Measurements from ENCODE around the gene GRIN2A.

The GRIN2A gene

GRCh38 chr16:10083301-10083700 lies 98.9 kb downstream of the GRIN2A start:
- DNase-seq, result no peak

- DNase-seq, result no peak
Observed at GRCh38 chr16:10081201-10081940, 100.9 kb downstream of the GRIN2A start.

- no peak for DNase-seq
Observed at GRCh38 chr16:10080051-10080772, 102.0 kb downstream of the GRIN2A start.

GRCh38 chr16:10078541-10078949 lies 103.7 kb downstream of the GRIN2A start:
- DNase-seq, result no peak

- DNase-seq, result no peak
Observed at GRCh38 chr16:10077861-10078260, 104.4 kb downstream of the GRIN2A start.

- no peak for DNase-seq
Observed at GRCh38 chr16:10076037-10076436, 106.2 kb downstream of the GRIN2A start.

- DNase-seq, result no peak
Observed at GRCh38 chr16:10070591-10070990, 111.6 kb downstream of the GRIN2A start.

- no peak for DNase-seq
Observed at GRCh38 chr16:10069374-10069773, 112.9 kb downstream of the GRIN2A start.

GRCh38 chr16:10067835-10068234 lies 114.4 kb downstream of the GRIN2A start:
- no peak for DNase-seq

GRCh38 chr16:10067406-10067805 lies 114.8 kb downstream of the GRIN2A start:
- no peak for DNase-seq

GRCh38 chr16:10065019-10065418 lies 117.2 kb downstream of the GRIN2A start:
- no peak for DNase-seq

GRCh38 chr16:10048850-10049249 lies 133.4 kb downstream of the GRIN2A start:
- no peak for DNase-seq

- no peak for DNase-seq
Observed at GRCh38 chr16:10045947-10046346, 136.3 kb downstream of the GRIN2A start.

- no peak for DNase-seq
Observed at GRCh38 chr16:10045291-10045775, 136.9 kb downstream of the GRIN2A start.

- DNase-seq, result no peak
Observed at GRCh38 chr16:10040136-10041080, 141.8 kb downstream of the GRIN2A start.

GRCh38 chr16:10039220-10040096 lies 142.8 kb downstream of the GRIN2A start:
- no peak for DNase-seq

GRCh38 chr16:10037751-10038150 lies 144.5 kb downstream of the GRIN2A start:
- DNase-seq, result no peak

GRCh38 chr16:10036956-10037355 lies 145.3 kb downstream of the GRIN2A start:
- no peak for DNase-seq

GRCh38 chr16:10033556-10033955 lies 148.7 kb downstream of the GRIN2A start:
- DNase-seq, result no peak

- DNase-seq, result no peak
Observed at GRCh38 chr16:10031955-10032354, 150.3 kb downstream of the GRIN2A start.

GRCh38 chr16:10031473-10031872 lies 150.8 kb downstream of the GRIN2A start:
- DNase-seq, result no peak

- DNase-seq, result no peak
Observed at GRCh38 chr16:10028644-10029043, 153.6 kb downstream of the GRIN2A start.

All from activated naive CD4-positive, alpha-beta T cell treated with Interleukin-2 at 50 U/mL for 16 hours (primary cell).